Fibroblast of the aortic adventitia (primary cell): Measurements from ENCODE around the gene CRYZ. TPM values are rescaled to one million over a fixed set of nuclear protein-coding genes. Genes with fewer than 3 reads are reported as not detected.
"Not testable (repeated sequence)": the region's sequence is repeated elsewhere in the genome, so short reads cannot be mapped to it uniquely, and the experiment has no call there.

ENCODE experiments used
- DNase-seq: peaks from one replicate; pipeline ENCODE4 v3.0.0-alpha.2; 2010; ENCODE audit warnings: low read depth
- H3K4me3 ChIP-seq: 2 replicates; pipeline ENCODE4 v1.5.1; 2011; ENCODE audit warnings: low read depth, mild to moderate bottlenecking, control low read depth, low read length, moderate library complexity
- total RNA-seq: library from RNA; depleted of rRNA; stranded (reverse); fragments of >200 nt; gene quantifications from 2 replicates; pipeline ENCODE4 v1.2.3, GENCODE V29; 2012; ENCODE audit warnings: low replicate concordance
- TF ChIP-seq, protein P1 (sequence below): IDR thresholded peaks from 2 replicates; pipeline ENCODE4 v1.5.1; 2011; ENCODE audit warnings: mild to moderate bottlenecking, low read length, control low read depth, inconsistent platforms; ENCODE audit not compliant: insufficient read depth

Gene CRYZ
- total RNA-seq, 1 donor, result 51.3 TPM

DNA sequence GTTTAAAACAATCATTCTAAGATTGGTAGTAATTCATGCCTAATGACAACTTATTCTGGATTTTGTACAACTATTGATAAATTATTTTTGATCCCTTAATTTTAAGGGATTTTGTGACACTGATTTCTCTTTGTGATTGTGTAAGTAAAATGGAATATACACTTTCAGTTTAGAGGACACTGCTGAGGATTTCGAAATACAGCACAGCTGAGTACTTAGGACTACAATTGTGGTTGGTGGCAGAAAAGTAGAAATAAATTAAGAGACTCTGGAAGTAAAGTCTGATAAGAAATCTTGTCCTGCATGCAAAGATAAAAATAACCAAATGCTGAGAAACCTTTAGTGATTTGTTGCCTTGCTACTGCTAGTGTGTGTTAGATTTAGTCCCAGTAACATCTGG, 40.1 kb upstream of the CRYZ start:
- DNase-seq, result peak; percentile 38
- TF ChIP-seq, protein P1, sequence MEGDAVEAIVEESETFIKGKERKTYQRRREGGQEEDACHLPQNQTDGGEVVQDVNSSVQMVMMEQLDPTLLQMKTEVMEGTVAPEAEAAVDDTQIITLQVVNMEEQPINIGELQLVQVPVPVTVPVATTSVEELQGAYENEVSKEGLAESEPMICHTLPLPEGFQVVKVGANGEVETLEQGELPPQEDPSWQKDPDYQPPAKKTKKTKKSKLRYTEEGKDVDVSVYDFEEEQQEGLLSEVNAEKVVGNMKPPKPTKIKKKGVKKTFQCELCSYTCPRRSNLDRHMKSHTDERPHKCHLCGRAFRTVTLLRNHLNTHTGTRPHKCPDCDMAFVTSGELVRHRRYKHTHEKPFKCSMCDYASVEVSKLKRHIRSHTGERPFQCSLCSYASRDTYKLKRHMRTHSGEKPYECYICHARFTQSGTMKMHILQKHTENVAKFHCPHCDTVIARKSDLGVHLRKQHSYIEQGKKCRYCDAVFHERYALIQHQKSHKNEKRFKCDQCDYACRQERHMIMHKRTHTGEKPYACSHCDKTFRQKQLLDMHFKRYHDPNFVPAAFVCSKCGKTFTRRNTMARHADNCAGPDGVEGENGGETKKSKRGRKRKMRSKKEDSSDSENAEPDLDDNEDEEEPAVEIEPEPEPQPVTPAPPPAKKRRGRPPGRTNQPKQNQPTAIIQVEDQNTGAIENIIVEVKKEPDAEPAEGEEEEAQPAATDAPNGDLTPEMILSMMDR, result no peak
- no peak overlapping the region for H3K4me3 ChIP-seq

DNA sequence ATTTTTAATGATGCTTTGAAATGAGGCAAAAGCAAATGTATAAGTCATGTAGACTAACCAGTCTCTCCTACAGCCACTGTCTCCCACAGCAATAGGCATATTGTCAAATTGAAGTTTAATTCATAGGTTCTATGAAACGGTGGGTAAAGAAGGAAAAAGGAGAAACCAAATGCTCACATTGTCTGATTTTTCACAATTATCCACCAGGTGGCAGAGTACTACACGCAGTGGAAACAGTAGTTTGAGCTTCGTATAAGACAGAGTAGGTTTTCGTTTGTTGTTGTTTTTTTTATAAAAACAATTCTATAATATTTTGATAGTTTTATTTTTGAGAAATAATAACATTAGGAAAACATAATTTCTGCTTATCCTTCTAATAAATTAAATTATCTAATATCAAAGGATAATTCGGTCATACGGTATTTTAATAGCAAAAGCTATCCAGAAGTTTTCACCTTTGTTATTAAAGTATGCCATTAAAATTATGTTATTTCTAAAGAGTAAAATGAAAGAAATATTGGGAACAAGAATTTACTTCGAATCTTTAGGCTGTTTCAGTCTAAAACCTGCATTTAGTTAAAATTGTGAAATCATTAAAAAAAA, 39.2 kb upstream of the CRYZ start:
- no peak overlapping the region for H3K4me3 ChIP-seq
- TF ChIP-seq, protein P1, result peak; percentile 76
- DNase-seq, result peak; percentile 65

DNA sequence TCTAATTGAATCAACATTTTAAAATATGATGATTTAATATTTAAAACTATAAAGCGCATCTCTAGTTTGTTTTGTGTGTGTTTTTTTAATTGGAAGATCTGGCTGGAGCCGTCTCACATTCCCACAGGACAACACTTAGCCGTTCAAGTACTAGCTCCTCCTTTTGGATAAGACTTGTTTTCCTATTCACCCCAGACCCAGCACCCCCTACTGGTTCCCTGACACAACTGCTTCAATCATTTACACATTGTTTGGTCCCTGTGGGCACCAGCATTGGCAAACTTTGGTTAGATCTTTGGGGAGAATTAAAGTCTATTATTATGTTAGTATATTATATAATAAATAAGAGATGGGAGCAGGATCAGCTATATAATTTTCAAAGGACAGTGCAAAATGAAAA, 34.6 kb upstream of the CRYZ start:
- peak; percentile 20 for DNase-seq
- TF ChIP-seq, protein P1, result peak; percentile 44
- no peak overlapping the region for H3K4me3 ChIP-seq

DNA sequence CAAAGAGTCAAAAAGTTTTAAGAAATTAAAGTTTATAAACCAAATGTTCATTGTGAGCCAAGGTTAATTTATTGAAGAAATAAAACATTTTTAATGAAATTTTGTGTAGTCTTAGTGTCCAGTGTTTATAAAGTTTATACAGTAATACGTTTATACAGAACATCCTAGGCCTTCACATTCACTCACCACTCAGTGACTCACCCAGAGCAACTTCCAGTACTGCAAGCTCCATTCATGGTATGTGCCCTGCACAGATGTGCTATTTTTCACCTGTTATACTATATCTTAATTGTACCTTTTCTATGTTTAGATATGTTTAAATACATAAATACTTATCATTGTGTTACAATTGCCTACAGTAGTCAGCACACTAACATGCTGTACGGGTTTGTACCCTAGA, 33.7 kb upstream of the CRYZ start:
- TF ChIP-seq, protein P1, result no peak
- H3K4me3 ChIP-seq, result no peak overlapping the region
- no peak for DNase-seq

DNA sequence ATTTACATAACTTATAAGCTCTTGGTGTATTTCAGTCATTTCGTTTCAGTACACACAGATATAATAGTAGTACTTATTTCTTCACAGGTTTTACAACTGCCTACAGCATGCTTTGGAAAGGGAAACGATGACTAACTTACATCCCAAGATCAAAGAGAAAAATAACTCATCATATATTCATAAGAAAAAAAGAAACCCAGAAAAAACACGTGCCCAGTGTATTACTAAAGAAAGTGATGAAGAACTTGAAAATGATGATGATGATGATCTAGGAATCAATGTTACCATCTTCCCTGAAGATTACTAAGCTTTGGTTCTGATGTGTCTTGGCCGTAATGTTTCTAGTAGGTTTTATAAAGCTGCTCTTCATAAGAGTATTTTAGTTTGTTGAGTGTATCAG, 31.0 kb upstream of the CRYZ start:
- DNase-seq, result no peak
- TF ChIP-seq, protein P1, result no peak
- H3K4me3 ChIP-seq, result no peak overlapping the region

DNA sequence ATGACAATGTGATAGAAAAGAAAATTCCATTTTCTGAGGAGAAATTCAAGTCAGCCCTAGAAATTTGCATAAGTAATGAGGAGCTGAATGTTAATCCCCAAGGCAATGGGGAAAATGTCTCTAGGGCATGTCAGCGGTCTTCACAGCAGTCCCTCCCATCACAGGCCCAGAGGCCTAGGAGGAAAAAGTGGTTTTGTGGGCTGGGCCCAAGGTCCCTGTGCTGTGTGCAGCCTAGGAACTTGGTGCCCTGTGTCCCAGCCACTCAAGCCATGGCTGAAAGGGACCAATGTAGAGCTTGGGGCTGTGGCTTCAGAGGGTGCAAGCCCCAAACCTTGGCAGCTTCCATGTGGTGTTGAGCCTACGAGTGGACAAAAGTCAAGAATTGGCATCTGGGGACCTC, 23.8 kb upstream of the CRYZ start:
- not testable (repeated sequence) for H3K4me3 ChIP-seq, DNase-seq

DNA sequence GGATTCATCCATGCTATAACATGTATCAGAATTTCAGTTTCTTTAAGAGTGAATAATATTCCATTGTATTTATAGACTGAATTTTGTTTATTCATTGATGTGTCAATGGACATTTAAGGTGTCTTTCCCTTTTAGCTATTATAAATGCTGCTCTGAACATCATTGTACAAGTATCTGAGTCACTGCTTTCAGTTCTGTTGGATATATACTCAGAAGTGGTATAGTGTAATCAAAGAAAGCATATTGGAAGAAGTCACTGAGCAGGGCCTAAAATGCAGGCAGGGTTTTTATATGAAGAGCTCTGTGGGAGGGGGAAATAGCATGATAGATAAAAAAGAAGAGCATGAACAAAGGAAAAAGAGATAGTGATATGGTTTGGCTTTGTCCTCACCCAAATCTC, 22.6 kb upstream of the CRYZ start:
- H3K4me3 ChIP-seq, result no peak overlapping the region
- no peak for DNase-seq
- TF ChIP-seq, protein P1, result no peak
